GM18909 (cell line): Measurements from ENCODE around the gene SINHCAF.
"Not testable (repeated sequence)": the region's sequence is repeated elsewhere in the genome, so short reads cannot be mapped to it uniquely, and the experiment has no call there.

ENCODE experiments used
- ATAC-seq: cut with Tn5 transposase; IDR thresholded peaks from one replicate; pipeline ENCODE4 v1.9.1; 2021; ENCODE audit warnings: mild to moderate bottlenecking; ENCODE audit not compliant: unreplicated experiment, poor library complexity

Gene SINHCAF

DNA sequence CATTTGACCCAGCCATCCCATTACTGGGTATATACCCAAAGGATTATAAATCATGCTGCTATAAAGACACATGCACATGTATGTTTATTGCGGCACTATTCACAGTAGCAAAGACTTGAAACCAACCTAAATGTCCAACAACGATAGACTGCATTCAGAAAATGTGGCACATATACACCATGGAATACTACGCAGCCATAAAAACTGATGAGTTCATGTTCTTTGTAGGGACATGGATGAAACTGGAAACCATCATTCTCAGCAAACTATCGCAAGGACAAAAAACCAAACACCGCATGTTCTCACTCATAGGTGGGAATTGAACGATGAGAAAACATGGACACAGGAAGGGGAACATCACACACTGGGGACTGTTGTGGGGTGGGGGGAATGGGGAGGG, 52.2 kb downstream of the SINHCAF start:
- not testable (repeated sequence) for ATAC-seq

DNA sequence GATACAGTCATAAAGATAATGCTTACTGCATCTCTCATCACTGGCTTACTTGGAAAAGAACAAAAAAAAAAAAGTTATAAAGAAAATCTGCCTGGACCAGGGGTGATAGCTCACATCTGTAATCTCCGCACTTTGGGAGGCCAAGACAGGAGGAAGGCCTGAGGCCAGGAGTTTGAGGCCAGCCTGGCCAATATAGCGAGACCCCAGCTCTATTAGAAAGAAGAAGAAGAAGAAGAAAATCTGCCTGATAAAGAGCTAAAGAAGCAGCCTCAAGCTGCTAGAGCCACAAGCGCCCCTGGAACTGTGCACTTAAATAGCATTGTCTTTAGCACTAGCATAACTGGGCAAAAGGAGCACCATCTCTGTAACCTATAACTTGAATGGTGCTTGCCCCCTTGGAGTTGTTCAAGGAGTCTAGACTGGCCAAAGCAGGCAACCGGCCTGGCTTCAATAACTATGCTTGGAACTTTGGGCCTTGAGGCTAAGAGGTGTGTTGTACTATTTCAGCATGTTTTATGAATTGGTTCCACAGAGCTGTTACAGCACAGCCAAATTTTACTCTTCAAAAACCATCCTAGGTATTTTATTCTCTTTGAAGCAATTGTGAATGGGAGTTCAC, 53.2 kb downstream of the SINHCAF start:
- no peak for ATAC-seq

DNA sequence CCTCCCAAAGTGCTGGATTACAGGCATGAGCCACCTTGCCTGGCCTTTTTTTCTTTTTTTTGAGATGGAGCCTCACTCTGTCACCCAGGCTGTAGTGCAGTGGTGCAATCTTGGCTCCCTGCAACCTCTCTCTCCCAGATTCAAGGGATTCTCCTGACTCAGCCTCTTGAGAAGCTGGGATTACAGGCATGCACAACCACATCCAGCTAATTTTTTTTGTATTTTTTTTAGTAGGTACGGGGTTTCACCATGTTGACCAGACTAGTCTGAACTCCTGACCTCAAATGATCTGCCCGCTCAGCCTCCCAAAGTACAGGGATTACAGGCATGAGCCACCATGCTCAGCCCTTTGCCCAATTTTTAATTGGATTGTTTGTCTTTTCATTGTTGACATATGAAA, 58.0 kb downstream of the SINHCAF start:
- ATAC-seq = no peak

DNA sequence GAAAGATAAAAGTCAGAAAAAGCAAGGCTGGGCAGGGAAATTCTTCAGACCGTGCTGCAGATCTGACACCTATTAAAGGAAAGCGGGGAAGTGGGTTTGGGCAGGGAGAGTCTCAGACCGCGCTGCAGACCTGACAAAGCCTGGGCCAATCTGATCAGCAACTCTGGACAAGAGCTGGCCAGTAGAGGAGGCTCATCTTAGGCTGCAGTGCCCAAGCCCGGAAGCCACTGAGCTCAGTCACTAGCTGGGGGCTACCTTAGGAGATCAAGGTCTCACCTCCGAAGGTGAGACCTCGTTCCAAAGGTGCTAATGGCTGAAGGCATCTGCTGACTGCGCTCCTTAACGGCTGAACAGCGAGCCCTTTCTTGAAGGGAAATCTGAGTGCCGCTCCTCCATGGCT, 60.2 kb downstream of the SINHCAF start:
- no peak for ATAC-seq

DNA sequence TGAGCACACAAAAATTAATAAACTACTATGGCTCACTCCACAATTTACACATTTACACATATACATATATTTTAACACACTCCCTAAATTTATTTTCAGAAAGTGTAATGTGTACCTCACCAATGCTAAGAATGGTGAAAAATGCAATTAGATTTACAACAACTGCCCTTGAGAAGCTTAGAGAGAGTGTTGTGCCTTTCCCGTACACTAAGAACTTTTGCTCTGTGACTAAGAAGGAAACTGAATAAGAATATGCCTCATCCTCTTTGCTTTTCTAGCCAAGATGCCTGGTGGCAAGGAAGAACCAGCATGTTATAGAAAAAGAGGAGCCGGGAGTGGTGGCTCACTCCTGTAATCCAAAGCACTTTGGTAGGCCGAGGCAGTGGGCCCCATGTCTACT, 62.3 kb downstream of the SINHCAF start:
- ATAC-seq = no peak

DNA sequence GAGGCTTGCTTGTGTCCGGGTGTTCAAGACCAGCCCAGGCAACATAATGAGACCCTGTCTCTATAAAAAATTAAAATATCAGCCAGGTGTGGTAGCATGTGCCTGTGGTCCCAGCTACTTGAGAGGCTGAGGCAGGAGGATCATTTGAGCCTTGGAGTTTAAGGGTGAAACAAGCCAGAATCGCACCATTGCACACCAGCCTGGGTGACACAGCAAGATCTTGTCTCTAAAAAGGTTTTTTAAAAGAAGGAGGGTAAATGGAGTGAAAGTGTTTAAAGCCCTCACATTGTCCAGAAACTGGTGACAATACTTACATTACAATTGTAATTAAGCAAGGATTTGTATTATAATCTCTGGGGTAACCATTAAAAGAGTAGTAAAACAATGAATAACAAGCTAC, 64.2 kb downstream of the SINHCAF start:
- no peak for ATAC-seq

DNA sequence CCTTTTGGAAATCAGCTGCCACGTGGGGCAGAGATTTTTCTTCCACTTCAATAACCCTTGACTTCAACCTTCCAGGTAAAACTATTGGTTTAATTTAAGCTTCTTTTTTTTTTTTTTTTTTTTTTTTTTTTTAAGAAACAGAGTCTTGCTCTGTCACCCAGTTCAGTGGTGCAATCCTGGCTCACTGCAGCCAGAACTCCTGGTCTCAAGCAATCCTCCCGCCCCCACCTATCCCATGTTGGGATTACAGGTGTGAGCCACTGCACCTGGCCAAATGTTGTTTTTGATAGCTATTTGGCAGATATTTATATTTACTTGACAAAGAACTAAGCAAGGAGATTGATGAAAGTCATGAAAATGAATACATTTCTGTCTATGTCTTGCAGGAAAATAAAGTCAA, 65.1 kb downstream of the SINHCAF start:
- no peak for ATAC-seq

DNA sequence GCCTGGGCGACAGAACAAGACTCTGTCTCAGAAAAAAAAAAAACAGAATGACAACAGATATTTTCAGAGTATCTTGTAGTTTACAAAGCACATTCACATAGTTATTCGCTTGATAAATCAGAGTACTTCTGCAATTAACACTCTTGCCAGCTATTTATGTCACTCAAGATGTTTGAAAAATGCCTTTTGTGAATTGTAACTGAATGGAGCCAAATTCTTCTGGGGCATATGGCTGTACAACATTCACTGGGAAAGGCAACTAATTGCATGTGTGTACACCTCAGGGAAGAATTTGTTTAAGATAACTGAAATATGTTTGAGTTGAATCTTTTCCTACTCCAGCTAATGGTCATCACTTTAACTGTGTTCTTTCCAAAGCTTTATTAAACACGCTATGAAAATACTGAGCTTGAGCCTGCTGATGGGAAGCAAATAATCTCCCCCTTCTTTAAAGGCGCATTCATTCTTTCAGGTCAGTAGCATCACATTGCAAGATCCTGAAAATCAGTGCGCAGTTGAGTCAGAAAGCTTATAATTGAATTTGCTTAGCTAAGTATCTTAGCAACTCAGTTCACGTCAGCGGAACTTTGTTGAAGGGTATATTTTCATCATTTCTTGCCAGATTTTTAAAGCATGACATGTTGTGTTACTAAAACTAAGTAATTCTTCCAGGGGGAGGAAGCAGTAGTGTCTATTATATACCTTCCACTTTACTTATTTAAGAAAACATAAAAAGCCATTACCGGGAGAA, 66.6 kb downstream of the SINHCAF start:
- ATAC-seq = no peak

DNA sequence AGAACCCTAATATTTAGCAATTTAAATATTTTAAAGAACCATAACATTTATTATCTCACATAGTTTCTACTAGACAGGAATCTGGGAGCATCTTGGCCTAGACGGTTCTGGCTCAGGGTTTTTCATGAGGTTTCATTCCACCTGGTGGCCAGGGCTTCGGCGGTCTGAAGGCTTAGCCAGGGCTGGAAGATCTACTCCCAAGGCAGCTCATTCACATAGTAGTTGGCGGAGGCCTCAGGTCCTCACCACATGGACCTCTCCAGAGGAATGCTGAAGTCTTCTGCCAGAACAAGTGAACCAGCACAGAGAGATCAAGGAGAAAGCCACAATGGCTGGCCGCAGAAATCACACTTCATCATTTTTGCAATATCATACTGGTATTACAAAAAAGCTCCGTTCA, 68.2 kb downstream of the SINHCAF start:
- no peak for ATAC-seq

DNA sequence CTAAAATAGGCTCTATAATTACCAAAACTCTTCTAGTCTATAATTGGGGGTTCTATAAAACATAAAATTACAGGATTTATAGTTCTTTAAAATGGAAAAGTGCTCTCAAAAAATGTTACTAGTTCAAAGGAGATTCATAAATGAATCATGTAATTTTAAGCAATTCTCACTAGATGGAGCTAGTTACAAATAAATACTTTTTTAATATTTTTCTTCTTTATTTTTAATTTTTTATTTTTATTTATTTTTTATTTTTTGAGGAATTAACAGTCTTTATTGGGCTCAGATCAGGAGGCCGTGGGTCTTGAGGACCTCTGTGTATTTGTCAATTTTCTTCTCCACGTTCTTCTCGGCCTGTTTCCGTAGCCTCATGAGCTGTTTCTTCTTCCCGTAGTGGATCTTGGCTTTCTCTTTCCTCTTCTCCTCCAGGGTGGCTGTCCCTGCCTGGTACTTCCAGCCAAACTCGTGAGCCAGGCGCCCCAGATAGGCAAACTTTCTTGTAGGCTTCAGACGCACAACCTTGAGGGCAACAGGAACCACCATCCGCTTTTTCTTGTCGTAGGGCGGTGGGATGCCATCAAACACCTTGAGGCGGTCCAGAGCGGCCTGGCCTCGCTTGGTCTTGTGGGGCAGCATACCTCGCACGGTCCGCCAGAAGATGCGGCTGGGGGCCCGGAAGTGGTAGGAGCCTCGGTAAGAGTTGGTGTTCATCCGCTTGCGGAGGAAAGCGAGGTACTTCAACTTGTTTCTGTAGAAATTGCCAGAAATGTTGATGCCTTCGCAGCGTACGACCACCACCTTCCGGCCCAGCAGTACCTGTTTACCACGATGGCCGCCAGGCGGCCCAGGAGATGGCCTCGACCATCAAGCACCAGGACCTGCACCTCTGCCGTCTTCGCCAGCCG, 74.0 kb downstream of the SINHCAF start:
- not testable (repeated sequence) for ATAC-seq

DNA sequence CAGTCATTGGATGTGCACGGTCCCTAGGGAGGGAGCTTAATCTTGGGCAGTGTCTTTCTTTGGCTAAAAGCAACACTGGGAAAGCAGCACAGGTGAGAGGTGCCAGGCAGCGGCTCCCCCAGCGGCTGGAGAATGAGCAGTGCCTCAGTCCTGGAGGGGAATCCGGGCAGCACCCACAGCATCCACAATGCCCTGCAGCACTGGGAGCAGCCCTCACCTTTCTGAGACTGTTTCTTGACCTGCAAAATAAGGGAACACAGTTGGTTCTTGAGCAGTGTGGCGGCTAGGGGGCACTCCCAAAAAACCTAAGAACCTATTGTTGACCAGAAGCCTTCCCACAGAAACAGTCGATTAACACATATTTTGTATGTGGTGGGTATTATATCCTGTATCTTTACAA, 75.8 kb downstream of the SINHCAF start:
- no peak for ATAC-seq

DNA sequence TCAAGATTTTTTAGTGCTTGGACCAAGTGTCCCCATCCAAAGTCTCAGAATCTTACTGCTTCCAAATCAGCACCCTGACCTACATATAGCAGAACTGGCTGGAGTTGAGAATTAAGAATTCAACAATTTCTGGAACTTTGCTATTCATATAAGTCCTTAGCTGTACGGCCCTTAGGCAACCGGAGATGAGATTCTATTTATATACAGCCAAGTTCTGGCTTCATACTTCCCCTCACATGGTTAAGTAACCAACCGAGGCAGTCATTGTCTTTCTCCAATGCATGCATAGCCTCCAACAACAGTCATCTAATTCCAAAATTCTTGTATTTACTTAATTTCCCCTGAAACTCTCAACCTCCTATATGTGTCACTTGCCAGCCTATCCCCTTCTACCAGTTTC, 76.6 kb downstream of the SINHCAF start:
- no peak for ATAC-seq

DNA sequence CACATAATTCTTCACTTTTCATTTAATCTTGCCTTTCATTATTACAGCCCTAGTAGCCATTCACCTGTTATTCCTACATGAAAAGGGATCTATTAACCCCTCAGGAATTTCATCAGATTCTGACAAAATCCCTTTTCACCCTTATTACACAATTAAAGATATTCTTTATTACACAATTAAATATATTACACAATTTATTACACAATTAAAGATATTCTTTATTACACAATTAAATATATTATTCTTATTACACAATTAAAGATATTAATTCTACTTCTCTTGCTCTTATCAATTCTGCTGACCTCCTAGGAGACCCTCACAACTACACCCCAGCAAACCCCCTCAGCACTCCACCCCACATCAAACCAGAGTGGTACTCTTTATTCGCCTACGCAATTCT, 77.1 kb downstream of the SINHCAF start:
- no peak for ATAC-seq

DNA sequence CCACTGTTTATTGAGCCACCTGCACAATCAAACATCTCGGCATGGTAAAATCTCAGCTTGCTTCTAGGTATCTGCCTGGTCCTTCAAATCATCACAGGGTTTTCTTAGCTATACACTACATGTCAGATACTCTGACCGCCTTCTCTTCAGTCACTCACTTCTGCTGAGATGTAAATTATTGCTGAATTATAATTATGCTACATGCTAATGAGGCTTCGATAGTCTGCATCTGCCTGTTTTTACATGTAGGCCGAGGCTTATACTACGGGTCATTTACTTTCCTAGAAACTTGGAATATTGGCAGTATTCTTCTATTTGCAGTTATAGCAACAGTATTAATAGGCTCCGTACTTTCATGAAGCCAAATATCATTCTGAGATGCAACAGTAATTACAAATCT, 77.6 kb downstream of the SINHCAF start:
- no peak for ATAC-seq

DNA sequence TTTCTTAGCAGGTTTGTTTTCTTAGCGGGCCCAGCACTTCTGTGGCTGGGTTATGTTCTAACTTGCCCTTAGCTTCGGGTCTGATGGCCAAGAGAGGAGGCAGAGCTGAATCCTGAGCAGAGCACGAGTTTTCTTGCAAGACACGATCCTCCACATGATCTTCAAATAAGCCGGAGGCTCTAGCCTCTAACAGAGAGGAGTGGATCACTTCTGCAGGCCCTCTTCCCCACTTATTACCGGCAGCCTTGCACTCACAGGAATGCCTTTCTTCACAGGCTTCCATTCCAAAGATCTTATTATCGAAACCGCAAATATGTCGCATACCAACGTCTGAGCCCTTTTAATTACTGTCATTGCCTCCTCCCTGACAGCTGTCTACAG, 79.5 kb downstream of the SINHCAF start:
- no peak for ATAC-seq

DNA sequence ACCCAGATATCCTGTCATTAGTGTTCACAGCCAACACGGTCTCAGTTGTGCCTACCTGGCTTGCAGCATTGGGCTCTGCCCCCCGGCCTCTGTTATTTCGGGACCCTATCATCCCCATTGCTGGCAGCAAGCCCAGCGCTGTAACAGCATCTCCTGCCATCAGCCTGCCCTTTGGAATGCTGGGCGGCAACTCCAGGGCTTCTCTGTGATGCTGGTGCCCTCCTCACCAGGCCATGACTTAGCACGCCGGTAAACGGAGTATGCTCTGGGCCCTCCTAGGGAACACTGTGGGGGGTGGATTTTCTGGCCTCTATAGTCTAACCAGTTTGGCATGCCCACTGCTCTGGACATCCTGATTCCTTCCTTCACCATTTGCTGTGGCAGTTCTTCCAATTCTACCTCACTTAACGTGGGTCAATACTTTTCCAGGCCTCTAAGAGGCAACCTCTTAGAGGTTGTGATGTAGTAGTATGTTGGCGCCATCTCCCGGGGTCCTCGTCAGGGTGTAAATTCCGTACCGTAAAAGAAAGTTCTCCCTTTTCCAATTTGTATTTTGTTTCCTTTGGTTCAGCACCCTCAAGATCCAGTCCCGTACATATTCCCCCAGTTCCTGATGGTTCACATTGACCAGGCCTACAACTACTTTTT, 80.0 kb downstream of the SINHCAF start:
- ATAC-seq = no peak

DNA sequence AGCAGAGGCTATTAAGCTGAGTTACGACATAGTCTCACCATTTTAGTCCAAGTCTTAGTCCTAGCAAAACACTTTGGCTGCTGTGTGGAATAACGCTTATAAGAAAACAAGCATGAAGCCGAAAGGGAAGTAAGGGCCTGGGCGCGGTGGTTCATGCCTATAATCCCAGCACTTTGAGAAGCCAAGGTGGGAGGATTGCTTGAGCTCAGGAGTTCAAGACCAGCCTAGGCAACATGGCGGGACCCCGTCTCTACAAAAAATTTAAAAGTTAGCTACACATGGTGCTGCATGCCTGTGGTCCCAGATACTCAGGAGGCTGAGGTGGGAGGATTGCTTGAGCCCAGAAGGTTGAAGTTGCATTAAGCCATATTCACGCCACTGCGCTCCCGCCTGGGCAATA, 83.5 kb downstream of the SINHCAF start:
- not testable (repeated sequence) for ATAC-seq

DNA sequence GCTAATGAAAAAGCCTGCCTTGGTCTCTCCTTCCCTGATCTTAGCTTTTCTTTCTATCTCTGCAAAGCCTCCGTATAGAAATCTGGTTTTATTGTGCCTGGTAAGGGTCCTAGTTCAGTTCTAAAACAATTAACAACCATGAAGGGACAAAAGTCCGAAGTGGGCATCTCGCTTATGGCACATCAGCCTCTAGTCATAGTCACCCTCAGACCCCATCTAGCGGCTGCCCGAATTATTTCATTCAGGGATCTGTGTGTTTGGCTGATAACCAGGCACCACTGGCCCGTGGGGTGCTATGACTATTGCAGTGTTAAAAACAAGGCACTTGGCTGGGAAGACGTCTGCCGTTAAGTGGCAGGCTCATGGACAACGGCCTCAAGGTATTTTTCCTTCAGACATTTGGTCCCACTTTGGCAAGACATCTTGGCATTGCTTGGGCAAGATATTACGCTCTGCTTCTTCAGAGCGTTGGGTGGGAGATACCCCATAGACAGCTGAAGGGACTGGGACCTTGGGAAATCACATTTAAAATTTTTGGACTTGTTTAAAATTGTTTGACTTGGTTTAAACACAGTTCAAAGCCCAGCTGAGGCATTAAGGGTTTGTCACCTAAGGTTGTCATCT, 87.1 kb downstream of the SINHCAF start:
- ATAC-seq = peak; percentile 94

DNA sequence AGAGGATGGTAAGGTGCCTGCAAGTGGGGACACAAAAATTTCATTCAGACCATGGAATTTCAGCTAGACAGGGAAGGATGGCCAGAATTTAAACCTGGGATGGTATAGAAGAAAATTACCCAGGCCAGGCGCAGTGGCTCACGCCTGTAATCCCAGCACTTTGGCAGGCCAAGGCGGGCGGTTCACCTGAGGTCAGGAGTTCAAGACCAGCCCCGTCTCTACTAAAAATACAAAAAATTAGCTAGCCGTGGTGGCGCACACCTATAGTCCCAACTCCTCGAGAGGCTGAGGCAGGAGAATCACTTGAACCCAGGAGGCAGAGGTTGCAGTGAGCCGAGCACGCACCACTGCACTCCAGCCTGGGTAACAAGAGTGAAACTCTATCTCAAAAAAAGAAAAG, 87.6 kb downstream of the SINHCAF start:
- ATAC-seq = peak; percentile 37

DNA sequence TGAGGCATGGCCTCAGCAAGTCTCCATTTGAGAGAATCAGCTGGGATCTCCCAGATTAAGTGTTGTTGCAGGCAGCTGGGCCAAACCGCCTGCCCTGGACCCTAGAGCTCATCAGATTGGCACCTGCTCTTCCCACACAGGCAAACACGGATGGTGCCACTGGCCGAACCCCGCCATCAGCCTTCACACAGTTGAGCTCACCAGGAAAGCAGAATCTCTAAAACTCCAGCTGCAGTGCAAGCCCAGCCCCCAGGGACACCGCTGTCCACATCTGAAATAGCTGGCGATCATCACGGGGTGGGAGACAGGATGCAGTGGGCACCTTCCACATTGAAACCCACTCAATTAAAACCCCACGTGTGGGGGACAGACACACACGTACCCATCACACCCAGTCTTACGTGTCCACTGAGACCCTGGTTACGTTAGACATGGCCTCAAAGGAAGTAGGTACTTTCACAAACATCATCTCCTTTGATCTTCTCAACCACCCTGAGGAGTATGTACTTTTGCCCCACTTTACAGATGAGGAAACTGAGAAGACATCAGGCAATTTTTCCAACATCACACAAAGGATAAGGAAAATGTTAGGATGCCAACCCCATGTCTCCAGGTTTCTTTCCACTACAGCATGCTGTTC, 88.8 kb downstream of the SINHCAF start:
- ATAC-seq = no peak
